GM15510 (cell line): ENCODE measurements around the gene ANKRD12.

Source experiments
- POLR2A ChIP-seq: IDR thresholded peaks from 3 replicates; pipeline ENCODE4 v1.6.1; 2011; ENCODE audit warnings: borderline replicate concordance; ENCODE audit not compliant: insufficient read length; ENCODE audit errors: extremely low read depth

The ANKRD12 gene

GRCh38 chr18:9188359-9189231 lies 52.0 kb downstream of the ANKRD12 start:
- TF ChIP-seq POLR2A: no peak

DNA sequence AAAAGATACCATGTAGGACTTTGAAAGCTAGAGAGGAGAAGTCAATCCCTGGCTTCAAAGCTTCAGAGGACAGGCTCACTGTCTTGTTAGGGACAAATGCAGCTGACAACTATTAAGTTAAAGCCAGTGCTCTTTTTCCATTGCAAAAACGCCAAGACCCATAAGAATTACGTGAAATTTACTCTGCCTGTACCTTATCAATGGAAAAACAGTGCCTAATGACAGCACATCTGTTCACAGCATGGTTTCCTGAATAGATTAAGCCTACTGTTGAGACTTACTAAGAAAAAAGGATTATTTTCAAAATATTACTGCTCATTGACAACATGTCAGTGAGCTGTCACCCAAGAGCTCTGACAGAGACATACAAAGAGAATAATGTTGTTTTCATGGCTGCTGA lies 52.9 kb downstream of the ANKRD12 start:
- TF ChIP-seq POLR2A: no peak

DNA sequence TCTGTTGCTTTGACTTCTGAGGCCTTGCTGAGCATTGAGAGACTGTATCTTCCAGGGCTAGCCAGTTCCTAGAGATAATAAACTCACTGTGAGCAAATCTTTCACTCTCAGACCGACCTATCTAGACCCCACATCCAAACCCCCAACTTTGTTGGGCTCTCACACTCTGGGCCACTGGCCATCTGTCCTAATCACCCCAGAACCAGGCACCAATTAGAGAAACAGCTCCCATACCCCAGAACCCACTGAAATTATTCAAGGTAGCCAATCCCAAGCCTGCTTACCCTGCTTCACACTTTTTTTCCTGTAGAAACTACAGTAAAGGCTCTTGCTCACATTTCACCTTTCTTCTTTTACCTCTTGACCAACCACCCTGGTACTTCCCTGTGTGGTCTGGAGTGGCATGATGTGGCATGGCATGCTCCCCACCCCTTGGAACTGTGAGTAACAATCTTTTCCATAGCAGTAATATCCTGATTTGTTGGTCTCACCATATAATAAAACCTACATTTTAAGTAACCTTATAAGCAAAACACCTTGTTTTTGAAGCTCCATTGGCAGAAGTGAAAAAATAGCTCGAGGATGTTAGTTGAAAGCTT lies 55.2 kb downstream of the ANKRD12 start:
- no peak for TF ChIP-seq POLR2A

DNA sequence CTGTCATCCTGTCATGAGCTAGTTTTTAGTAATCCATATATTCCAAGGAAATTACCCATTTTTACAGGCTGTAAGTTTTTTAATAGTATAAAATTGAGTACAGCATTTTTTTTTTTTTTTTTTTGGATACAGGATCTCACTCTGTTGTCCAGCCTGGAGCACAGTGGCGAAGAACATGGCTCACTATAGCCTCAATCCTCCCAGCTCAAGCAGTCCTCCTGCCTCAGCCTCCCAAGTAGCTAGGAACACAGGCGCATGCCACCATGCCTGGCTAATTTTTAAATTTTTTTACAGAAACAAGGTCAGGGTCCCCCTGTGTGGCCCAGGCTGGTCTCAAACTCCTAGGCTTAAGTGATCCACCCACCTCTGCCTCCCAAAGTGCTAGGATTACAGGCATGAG lies 56.5 kb downstream of the ANKRD12 start:
- no peak for TF ChIP-seq POLR2A

- no peak for TF ChIP-seq POLR2A
These were observed 60.0 kb downstream of the ANKRD12 start for GRCh38 chr18:9196568-9196967.

DNA sequence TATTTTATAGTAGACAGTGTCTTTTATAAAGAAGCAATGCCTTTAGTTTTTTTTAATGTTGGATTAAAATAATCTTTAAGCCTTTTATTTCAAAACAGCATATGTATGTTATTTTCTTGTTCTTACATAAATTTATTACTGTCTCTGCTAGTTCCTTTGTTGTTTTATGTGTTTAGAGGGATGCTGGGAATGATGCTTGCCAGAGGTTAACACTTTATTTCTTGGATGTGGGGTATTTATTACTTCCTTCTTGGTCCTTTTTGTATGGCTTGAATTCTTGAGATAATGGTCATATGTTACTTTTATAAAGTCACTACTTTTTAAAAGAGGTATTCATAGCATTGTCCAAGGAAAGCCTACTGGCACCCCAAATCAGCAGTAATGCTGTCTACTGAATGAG lies 63.1 kb downstream of the ANKRD12 start:
- TF ChIP-seq POLR2A: no peak

- TF ChIP-seq POLR2A: no peak
These were observed 64.6 kb downstream of the ANKRD12 start for GRCh38 chr18:9201224-9201623.

DNA sequence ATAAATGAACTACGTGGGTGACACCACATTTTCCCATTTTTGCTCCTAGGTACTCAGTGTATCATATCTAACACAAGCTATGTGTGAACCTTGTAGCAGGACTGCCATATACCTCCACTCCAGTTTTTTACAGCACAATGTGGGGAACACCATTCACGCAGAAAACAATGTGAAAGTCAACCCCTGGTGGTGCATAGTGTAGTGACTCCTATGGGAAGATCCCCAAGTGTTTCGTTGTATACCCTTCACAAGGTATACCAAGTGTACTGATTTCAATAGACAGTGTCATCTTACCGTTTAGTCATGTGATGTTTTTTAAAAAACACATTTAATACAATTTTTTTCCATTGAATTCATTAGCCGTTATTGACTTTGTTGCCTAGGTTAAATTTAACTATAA lies 68.1 kb downstream of the ANKRD12 start:
- no peak for TF ChIP-seq POLR2A

- TF ChIP-seq POLR2A: no peak
These were observed 69.8 kb downstream of the ANKRD12 start for GRCh38 chr18:9206421-9206820.

- TF ChIP-seq POLR2A: no peak
These were observed 72.7 kb downstream of the ANKRD12 start for GRCh38 chr18:9209279-9209678.

DNA sequence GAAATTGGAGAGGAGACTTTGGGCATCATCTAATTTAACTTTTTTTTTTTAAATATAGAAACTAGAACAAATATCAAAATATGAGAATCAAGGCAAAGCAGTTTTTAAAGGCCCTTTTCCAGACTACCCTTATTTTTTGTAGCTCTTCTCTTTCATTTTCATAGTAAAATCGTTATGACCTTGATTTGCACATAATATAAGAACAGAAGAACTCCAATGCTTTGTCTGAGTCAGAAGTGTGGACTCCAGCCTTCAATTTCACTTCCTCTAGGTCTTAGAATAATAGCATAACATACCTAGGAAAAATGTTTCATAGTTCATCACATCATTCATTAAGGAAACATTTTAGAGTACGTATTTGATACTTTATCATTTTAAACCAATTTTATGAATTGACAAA lies 74.4 kb downstream of the ANKRD12 start:
- no peak for TF ChIP-seq POLR2A

DNA sequence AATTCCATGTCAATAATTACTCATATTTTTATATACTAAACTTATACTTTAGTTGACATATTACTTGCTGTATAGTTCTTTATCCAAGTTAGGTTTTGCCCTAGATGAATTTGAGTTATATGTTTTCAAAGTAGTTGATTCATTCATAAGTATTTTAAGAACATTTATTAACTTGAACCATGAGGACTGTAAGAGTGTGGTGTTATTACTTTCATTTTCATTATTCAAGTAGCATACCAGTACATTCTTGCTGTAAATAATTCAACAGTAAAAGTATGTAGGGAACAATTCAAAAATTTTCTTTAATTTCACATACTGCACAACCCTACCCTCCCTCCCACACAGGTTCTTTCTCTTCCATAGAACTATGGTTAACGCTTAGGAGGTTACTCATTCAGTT lies 75.4 kb downstream of the ANKRD12 start:
- TF ChIP-seq POLR2A: no peak

DNA sequence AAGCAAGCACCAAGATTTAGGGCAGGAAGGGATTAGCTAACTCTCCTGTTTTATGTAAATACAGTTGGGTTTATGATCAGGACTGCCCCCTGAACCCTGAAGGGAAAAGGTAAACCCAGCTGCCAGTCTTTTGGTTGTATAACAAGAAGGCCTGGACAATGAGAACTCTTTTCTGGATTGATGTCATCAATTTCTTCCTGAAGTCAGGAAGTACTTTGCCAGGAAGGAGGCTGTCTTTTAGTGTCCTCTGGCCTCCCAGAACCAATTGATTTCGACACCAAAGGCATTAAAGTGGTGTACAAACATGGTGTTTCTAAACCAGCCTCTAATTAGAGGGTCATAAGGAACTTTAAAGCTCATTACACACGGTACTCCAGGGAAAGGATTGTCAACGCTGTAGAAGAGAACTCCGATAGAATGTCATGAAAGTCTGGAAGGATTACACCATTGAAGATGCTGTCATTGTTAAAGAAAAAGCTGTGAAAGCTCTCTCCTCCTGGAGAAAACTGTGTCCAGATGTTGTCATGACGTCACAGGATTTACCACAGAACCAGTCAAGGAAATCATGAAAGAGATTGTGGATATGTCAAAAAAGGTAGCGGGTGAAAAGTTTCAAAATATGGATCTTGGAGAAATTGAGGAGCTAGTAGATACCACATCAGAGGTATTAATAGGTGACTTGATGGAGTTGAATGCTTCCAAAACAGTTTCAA lies 78.8 kb downstream of the ANKRD12 start:
- TF ChIP-seq POLR2A: no peak

DNA sequence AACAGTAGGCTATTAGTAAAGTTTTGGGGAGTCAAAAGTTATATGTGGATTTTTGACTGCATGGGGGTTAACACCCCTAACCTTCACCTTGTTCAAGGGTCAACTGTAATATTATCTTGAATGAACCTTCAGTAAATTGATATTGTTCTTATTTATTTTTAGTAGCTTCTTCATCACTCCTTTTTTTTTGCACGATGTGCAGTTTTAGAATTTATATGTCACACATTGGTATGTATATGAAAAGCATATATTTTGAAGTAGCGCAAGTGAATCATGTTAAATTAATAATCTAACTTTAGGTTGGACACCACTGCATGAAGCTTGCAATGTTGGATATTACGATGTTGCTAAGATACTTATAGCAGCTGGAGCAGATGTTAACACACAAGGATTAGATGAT lies 79.9 kb downstream of the ANKRD12 start:
- no peak for TF ChIP-seq POLR2A

DNA sequence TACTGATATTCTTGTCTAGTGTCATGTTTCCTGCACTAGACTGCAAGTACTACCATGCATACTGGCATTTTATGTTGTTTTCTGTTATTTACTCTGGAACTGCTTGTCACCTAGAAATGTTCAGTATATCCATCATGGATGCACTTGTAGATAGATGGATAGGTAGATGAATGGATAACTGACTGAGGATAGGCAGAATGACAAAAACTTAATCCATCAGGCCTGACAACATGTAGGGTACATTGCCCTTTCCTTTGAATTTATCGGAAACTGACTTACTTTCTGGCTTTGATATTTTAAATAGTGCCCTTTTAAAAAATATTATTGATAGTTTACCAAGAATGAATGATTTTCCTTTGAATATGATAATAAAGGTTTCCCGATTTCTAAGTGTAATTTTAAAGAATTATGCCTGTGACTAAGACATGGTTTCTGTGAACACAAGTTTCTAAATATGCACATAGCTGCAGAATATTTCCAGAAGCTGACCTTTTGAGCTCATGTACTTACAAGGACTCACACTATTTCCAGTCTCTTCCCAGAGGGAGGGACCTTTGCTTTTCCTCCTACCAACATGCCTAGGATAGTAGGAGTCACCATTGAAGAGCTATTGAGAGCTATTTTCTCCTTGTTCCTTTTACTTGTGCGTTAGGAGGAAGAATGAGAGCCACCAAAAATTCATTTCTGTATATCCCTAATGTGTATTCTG lies 81.3 kb downstream of the ANKRD12 start:
- TF ChIP-seq POLR2A: no peak
